HepG2 (cell line): ENCODE data around the gene INTS6. TPM values are rescaled to one million over a fixed set of nuclear protein-coding genes. Genes with fewer than 3 reads are reported as not detected.

Experiments
- ATAC-seq: fragments of 200-7000 bp; cut with Tn5 transposase; 3 replicates; pipeline ENCODE4 v1.9.1; 2020; ENCODE audit warnings: mild to moderate bottlenecking, moderate library complexity
- BruUV-seq: library from RNA; stranded (reverse); fragments of 400-500 nt; replicated peaks from 2 replicates; lab custom pipeline; 2021; lab: Mats Ljungman, UMichigan
- CTCF ChIA-PET: fragments of 300-600 bp; formaldehyde crosslinking; extraction: SDS; loops from one replicate; lab custom pipeline; 2021; ENCODE audit warnings: low total read pairs, inconsistent platforms, low intra/inter-chr PET ratio; lab: Yijun Ruan, JAX
- POLR2A ChIA-PET: fragments of 350-600 bp; sonication (Branson Sonifier 250); formaldehyde crosslinking; loops from one replicate; lab custom pipeline; 2020; ENCODE audit warnings: antibody characterized with exemption, inconsistent platforms; lab: Yijun Ruan, JAX
- DNase-seq: peaks from one replicate; pipeline ENCODE4 v3.0.0-alpha.2; 2015; ENCODE audit warnings: low spot score
- FAIRE-seq: peaks from 3 replicates; lab custom pipeline; 2011; peaks lifted over from hg19 to GRCh38; lab: Jason Lieb, UNC
- H2AFZ ChIP-seq: one replicate; pipeline ENCODE4 v1.6.1; 2011; ENCODE audit warnings: low read length, inconsistent platforms
- H3K27ac ChIP-seq: fragments of 300-600 bp; 3 replicates; pipeline ENCODE4 v1.8.0; 2011; ENCODE audit warnings: mixed run types, mild to moderate bottlenecking, mixed read lengths, low read length, inconsistent platforms; ENCODE audit not compliant: insufficient read depth; ENCODE audit errors: extremely low read length
- H3K27me3 ChIP-seq, 2 experiments: fragments of 200-600 bp in 1 of 2; 2 replicates in 1 of 2; 3 replicates in 1 of 2; pipeline versions ENCODE4 v1.6.0 to v1.8.0; 2011; ENCODE audit warnings: low read length in 2 of 2, mild to moderate bottlenecking in 2 of 2, moderate library complexity in 2 of 2, inconsistent platforms in 1 of 2; ENCODE audit not compliant: insufficient read depth in 2 of 2, control insufficient read depth in 1 of 2
- H3K36me3 ChIP-seq, 2 experiments: fragments of 200-600 bp in 1 of 2; replicated peaks in 1 of 2; 2 replicates in 1 of 2; 3 replicates in 1 of 2; pipeline versions ENCODE4 v1.5.1 to v1.8.0; 2011; ENCODE audit warnings: low read length in 2 of 2, inconsistent platforms in 1 of 2; ENCODE audit not compliant: insufficient read depth in 2 of 2, control insufficient read depth in 1 of 2
- H3K4me1 ChIP-seq: 2 replicates; pipeline ENCODE4 v1.5.1; 2012; ENCODE audit warnings: low read length, inconsistent platforms; ENCODE audit not compliant: insufficient read depth
- H3K4me2 ChIP-seq: 2 replicates; pipeline ENCODE4 v1.6.0; 2011; ENCODE audit warnings: low read depth, low read length, inconsistent platforms
- H3K4me3 ChIP-seq, 3 experiments: fragments of 200-600 bp in 1 of 3; sonication (generic), shearing (Covaris generic) in 1 of 3; replicated peaks in 1 of 3; 2 replicates each; pipeline ENCODE4 v1.5.1; 2011 to 2016; ENCODE audit warnings: low read length in 3 of 3, inconsistent platforms in 2 of 3, low read depth in 2 of 3, mild to moderate bottlenecking in 2 of 3, control low read depth in 1 of 3, mixed read lengths in 1 of 3; ENCODE audit not compliant: insufficient read depth in 1 of 3
- H3K79me2 ChIP-seq: one replicate; pipeline ENCODE4 v1.6.1; 2011; ENCODE audit warnings: low read length, inconsistent platforms; ENCODE audit not compliant: insufficient read depth
- H3K9ac ChIP-seq: 2 replicates; pipeline ENCODE4 v1.6.0; 2011; ENCODE audit warnings: mild to moderate bottlenecking, low read depth, low read length, inconsistent platforms; ENCODE audit not compliant: insufficient read depth
- H3K9me3 ChIP-seq: 2 replicates; pipeline ENCODE4 v1.5.1; 2012; ENCODE audit warnings: mild to moderate bottlenecking, low read length
- H4K20me1 ChIP-seq: 2 replicates; pipeline ENCODE4 v1.6.0; 2011; ENCODE audit warnings: inconsistent platforms, mild to moderate bottlenecking, low read length, moderate library complexity; ENCODE audit not compliant: insufficient read depth
- ARID3A ChIP-seq: IDR thresholded peaks from 2 replicates; pipeline ENCODE4 v1.6.1; 2012; ENCODE audit warnings: low read depth, low read length, improper control_type of control experiment
- CTCF ChIP-seq: sonication (generic); formaldehyde crosslinking; IDR thresholded peaks from 2 replicates; pipeline ENCODE4 v1.5.0; 2020; ENCODE audit warnings: mild to moderate bottlenecking, missing genetic modification reagents, moderate library complexity
- FOXK2 ChIP-seq: fragments of 450-650 bp; IDR thresholded peaks from 2 replicates; pipeline ENCODE4 v1.6.1; 2016
- GZF1 ChIP-seq: sonication (generic); formaldehyde crosslinking; IDR thresholded peaks from 2 replicates; pipeline ENCODE4 v1.5.1; 2020; ENCODE audit warnings: mild to moderate bottlenecking, missing genetic modification reagents
- JUNB ChIP-seq: sonication (generic); formaldehyde crosslinking; IDR thresholded peaks from 2 replicates; pipeline ENCODE4 v1.8.0; 2022; ENCODE audit warnings: missing genetic modification reagents, mild to moderate bottlenecking, borderline replicate concordance
- KDM1A ChIP-seq: IDR thresholded peaks from 2 replicates; pipeline ENCODE4 v1.6.1; 2016; ENCODE audit warnings: missing compliant biosample characterization
- MAFG ChIP-seq: sonication (generic); formaldehyde crosslinking; IDR thresholded peaks from 2 replicates; pipeline ENCODE4 v1.5.1; 2020; ENCODE audit warnings: mild to moderate bottlenecking, missing genetic modification reagents
- NR2F6 ChIP-seq, 2 experiments: IDR thresholded peaks; 2 replicates each; pipeline ENCODE4 v1.6.1; 2016; ENCODE audit warnings: antibody characterized with exemption in 1 of 2, mild to moderate bottlenecking in 1 of 2
- REPIN1 ChIP-seq: sonication (generic); formaldehyde crosslinking; IDR thresholded peaks from 2 replicates; pipeline ENCODE4 v1.8.0; 2022; ENCODE audit warnings: missing genetic modification reagents, low read depth, mild to moderate bottlenecking, borderline replicate concordance
- RORA ChIP-seq: sonication (generic); formaldehyde crosslinking; IDR thresholded peaks from 2 replicates; pipeline ENCODE4 v1.5.0; 2020; ENCODE audit warnings: mild to moderate bottlenecking, missing genetic modification reagents, moderate library complexity
- STAG1 ChIP-seq: sonication (generic); formaldehyde crosslinking; IDR thresholded peaks from 2 replicates; pipeline ENCODE4 v1.4.0; 2020; ENCODE audit warnings: missing genetic modification reagents
- U2AF2 ChIP-seq: fragments of 200-400 bp; formaldehyde crosslinking; IDR thresholded peaks from 2 replicates; pipeline ENCODE4 v1.6.1; 2017; ENCODE audit warnings: low read depth, mild to moderate bottlenecking, low read length
- ZBTB42 ChIP-seq: sonication (generic); formaldehyde crosslinking; IDR thresholded peaks from 2 replicates; pipeline ENCODE4 v1.5.0; 2020; ENCODE audit warnings: mild to moderate bottlenecking, missing genetic modification reagents
- ZKSCAN1 ChIP-seq: fragments of 150-350 bp; IDR thresholded peaks from 2 replicates; pipeline ENCODE4 v1.6.1; 2014; ENCODE audit warnings: low read length
- ZNF296 ChIP-seq: sonication (generic); formaldehyde crosslinking; conservative IDR thresholded peaks from 2 replicates; pipeline ENCODE4 v1.5.0; 2020; ENCODE audit warnings: mild to moderate bottlenecking, missing genetic modification reagents
- ZNF616 ChIP-seq: sonication (generic); formaldehyde crosslinking; IDR thresholded peaks from 2 replicates; pipeline ENCODE4 v1.5.0; 2020; ENCODE audit warnings: low read depth, mild to moderate bottlenecking, missing genetic modification reagents
- WGBS: methylation state at CpG from one replicate; pipeline ENCODE4 v1.1.6; 2017; ENCODE audit warnings: low lambda C conversion rate; 5-methylcytosine and 5-hydroxymethylcytosine counted together
- in situ Hi-C: cut with HindIII; loops from 2 replicates; pipeline ENCODE4 v1.10.0; 2017; ENCODE audit warnings: low pct_unique_long_range_greater_than_20kb; ENCODE audit not compliant: extremely low pct_ligation_motif_present
- intact Hi-C: fragments of 100-400 bp; cut with micrococcal nuclease; formaldehyde crosslinking; loops from one replicate; pipeline ENCODE4 v1.10.0; 2022; ENCODE audit not compliant: unreplicated experiment
- polyA plus RNA-seq, 8 experiments: library from polyadenylated mRNA; depleted of rRNA in 3 of 8; stranded (reverse) in 7 of 8; unstranded in 1 of 8; fragments of >200 nt; fragmentation: Illumina TruSeq in 4 of 8; extraction: Trizol in 4 of 8; gene quantifications; 2 replicates each; pipeline versions ENCODE4 v1.2.1 to v1.2.3, GENCODE V29; 2011 to 2016; ENCODE audit warnings: low read depth in 4 of 8, missing spikeins in 1 of 8, mixed read lengths in 1 of 8; ENCODE audit not compliant: insufficient read depth in 1 of 8
- total RNA-seq, 5 experiments: library from RNA; depleted of rRNA; stranded (reverse); fragments of >200 nt; fragmentation: Illumina TruSeq; extraction: Trizol; gene quantifications; 2 replicates each; pipeline ENCODE4 v1.2.3, GENCODE V29; 2016; ENCODE audit warnings: low read depth in 1 of 5
- TF ChIP-seq, protein P1 (sequence below): sonication (generic); formaldehyde crosslinking; IDR thresholded peaks from 2 replicates; pipeline ENCODE4 v1.5.0; 2020; ENCODE audit warnings: mild to moderate bottlenecking, missing genetic modification reagents

Gene INTS6
- total and polyA plus RNA-seq, 2 of the 13 experiments (the other 11 are each of a cell fraction or from before 2014, with no cell fraction given) = 27.9 to 38.4 TPM

- in situ Hi-C loops = no loop called here
- H3K36me3 ChIP-seq = peaks cover 0 to 10% of the 10 kb centered on the region in 2 experiments; a peak in 3 of 5 replicates
- H3K9me3 ChIP-seq = no peaks in the 10 kb centered on the region
- ChIA-PET CTCF (interaction anchor here (1.0 to 1.8 kb wide), 2 partner anchors 363 to 365 kb away, joined by 4 to 9 read pairs; no protein-coding TSS in a partner anchor), POLR2A (interaction anchor here (1.0 to 1.4 kb wide), 2 partner anchors 16 to 18 kb away, joined by 3 to 9 read pairs; partner anchors contain the start of gene INTS6)
- H3K27me3 ChIP-seq = no peaks in the 10 kb centered on the region
- BruUV-seq = no TSS peak
- FAIRE-seq (no peak), ATAC-seq (no peak), DNase-seq (no peak)
- H3K4me3 ChIP-seq = no peak overlapping the region
- H3K79me2 ChIP-seq = peaks cover 6% of the 10 kb centered on the region
- no peak overlapping the region for H3K9ac ChIP-seq
- intact Hi-C loops = loop anchor here (5.0 kb wide), 1 partner anchor 347 kb away; no protein-coding TSS in a partner anchor
- WGBS = 67% methylated on average over 1 of the region's 1 CpG
- H3K4me1 ChIP-seq = peaks cover 5% of the 10 kb centered on the region
- no peak overlapping the region for H3K4me2 ChIP-seq
- no peak overlapping the region for H2AFZ ChIP-seq
- peaks cover 4% of the 10 kb centered on the region; the same call in 1 of the 2 replicates for H4K20me1 ChIP-seq
- H3K27ac ChIP-seq = no peak overlapping the region
- TF ChIP-seq JUNB (CRISPR knock-in tag) = no peak
- no peak for TF ChIP-seq ZNF296 (CRISPR knock-in tag)
- TF ChIP-seq REPIN1 = no peak
- no peak for TF ChIP-seq NR2F6 (IDR thresholded peaks at IDR 0.05)
- TF ChIP-seq NR2F6 (CRISPR knock-in tag; IDR thresholded peaks at IDR 0.05) = no peak
- no peak for TF ChIP-seq ZKSCAN1
- no peak for TF ChIP-seq RORA
- no peak for TF ChIP-seq ZBTB42 (CRISPR knock-in tag)
- TF ChIP-seq FOXK2 = no peak
- TF ChIP-seq GZF1 = no peak
- no peak for TF ChIP-seq MAFG (CRISPR knock-in tag)
- peak; percentile 18; the same call in 1 of the 2 replicates for TF ChIP-seq CTCF (CRISPR knock-in tag)
- TF ChIP-seq U2AF2 = no peak
- no peak for TF ChIP-seq ZNF616 (CRISPR knock-in tag)
- TF ChIP-seq, protein P1, sequence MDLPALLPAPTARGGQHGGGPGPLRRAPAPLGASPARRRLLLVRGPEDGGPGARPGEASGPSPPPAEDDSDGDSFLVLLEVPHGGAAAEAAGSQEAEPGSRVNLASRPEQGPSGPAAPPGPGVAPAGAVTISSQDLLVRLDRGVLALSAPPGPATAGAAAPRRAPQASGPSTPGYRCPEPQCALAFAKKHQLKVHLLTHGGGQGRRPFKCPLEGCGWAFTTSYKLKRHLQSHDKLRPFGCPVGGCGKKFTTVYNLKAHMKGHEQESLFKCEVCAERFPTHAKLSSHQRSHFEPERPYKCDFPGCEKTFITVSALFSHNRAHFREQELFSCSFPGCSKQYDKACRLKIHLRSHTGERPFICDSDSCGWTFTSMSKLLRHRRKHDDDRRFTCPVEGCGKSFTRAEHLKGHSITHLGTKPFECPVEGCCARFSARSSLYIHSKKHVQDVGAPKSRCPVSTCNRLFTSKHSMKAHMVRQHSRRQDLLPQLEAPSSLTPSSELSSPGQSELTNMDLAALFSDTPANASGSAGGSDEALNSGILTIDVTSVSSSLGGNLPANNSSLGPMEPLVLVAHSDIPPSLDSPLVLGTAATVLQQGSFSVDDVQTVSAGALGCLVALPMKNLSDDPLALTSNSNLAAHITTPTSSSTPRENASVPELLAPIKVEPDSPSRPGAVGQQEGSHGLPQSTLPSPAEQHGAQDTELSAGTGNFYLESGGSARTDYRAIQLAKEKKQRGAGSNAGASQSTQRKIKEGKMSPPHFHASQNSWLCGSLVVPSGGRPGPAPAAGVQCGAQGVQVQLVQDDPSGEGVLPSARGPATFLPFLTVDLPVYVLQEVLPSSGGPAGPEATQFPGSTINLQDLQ = no peak
- no peak for TF ChIP-seq KDM1A (CRISPR knock-in tag)
- TF ChIP-seq ARID3A = 0 out of 2 replicates have a peak, but pooled peaks have one; percentile 12
- TF ChIP-seq STAG1 = peak; percentile 67
These were observed 17.7 kb downstream of the INTS6 start for GRCh38 chr13:51435002-51435578.
